Measurements from ENCODE around the gene TMEM61. TPM values are rescaled to one million over a fixed set of nuclear protein-coding genes. Genes with fewer than 3 reads are reported as not detected.
"Not testable (repeated sequence)": the region's sequence is repeated elsewhere in the genome, so short reads cannot be mapped to it uniquely, and the experiment has no call there.

TMEM61 gene
- total RNA-seq, 4 donors from 2014 or later = 3.1 to 4.6 (median 4.4) TPM

- no peak overlapping the region for H3K4me3 ChIP-seq (ENCODE audit: low read depth, poor library complexity, severe bottlenecking)
- 98 to 100% methylated on average over 3 of the region's 3 CpGs for WGBS, 2 donors
- DNase-seq (ENCODE audit: low spot score in 2 of 2) = no peak
- intact Hi-C loops (cut with DNase I; ENCODE audit: low total_unique reads) = no loop called here
- no peak for TF ChIP-seq POLR2A (IDR thresholded peaks at IDR 0.05)
- TF ChIP-seq, protein P1, sequence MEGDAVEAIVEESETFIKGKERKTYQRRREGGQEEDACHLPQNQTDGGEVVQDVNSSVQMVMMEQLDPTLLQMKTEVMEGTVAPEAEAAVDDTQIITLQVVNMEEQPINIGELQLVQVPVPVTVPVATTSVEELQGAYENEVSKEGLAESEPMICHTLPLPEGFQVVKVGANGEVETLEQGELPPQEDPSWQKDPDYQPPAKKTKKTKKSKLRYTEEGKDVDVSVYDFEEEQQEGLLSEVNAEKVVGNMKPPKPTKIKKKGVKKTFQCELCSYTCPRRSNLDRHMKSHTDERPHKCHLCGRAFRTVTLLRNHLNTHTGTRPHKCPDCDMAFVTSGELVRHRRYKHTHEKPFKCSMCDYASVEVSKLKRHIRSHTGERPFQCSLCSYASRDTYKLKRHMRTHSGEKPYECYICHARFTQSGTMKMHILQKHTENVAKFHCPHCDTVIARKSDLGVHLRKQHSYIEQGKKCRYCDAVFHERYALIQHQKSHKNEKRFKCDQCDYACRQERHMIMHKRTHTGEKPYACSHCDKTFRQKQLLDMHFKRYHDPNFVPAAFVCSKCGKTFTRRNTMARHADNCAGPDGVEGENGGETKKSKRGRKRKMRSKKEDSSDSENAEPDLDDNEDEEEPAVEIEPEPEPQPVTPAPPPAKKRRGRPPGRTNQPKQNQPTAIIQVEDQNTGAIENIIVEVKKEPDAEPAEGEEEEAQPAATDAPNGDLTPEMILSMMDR (IDR thresholded peaks at IDR 0.05) = no peak
Measured at GRCh38 chr1:54953846-54954245, 26.6 kb upstream of the TMEM61 start.

DNA sequence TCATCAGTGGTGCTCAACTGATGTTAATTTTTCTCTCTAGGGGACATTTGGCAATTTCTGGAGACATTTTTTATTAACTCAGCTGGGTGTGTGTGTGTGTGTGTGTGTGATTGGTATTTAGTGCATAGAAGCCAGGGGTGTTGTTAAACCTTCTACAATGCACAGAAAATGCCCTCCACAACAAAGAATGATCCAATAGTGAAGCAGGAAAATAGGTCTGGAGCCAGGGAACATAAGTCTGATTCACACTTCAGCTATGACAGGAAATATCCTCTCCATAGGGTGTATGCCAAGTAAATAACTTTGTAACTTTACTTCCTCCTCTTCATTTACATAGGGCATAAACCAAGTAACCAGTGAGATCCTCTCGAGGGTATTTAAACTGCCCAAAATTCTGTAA lies 25.1 kb upstream of the TMEM61 start:
- intact Hi-C loops (cut with DNase I; ENCODE audit: low total_unique reads) = no loop called here
- WGBS, 2 donors = 52 to 53% methylated on average over 1 of the region's 1 CpG
- no peak overlapping the region for H3K4me3 ChIP-seq (ENCODE audit: low read depth, poor library complexity, severe bottlenecking)
- TF ChIP-seq POLR2A (IDR thresholded peaks at IDR 0.05) = no peak
- TF ChIP-seq, protein P1 (IDR thresholded peaks at IDR 0.05) = no peak
- DNase-seq (ENCODE audit: low spot score in 2 of 2) = no peak

- H3K4me3 ChIP-seq (ENCODE audit: low read depth, poor library complexity, severe bottlenecking) = no peak overlapping the region
- TF ChIP-seq, protein P1 (IDR thresholded peaks at IDR 0.05) = no peak
- TF ChIP-seq POLR2A (IDR thresholded peaks at IDR 0.05) = no peak
- DNase-seq (ENCODE audit: low spot score in 2 of 2) = no peak
- intact Hi-C loops (cut with DNase I; ENCODE audit: low total_unique reads) = no loop called here
- 84 to 92% methylated on average over 4 of the region's 4 CpGs for WGBS, 2 donors
Measured at GRCh38 chr1:54956726-54957125, 23.7 kb upstream of the TMEM61 start.

GRCh38 chr1:54959241-54959640 lies 21.2 kb upstream of the TMEM61 start:
- intact Hi-C loops (cut with DNase I; ENCODE audit: low total_unique reads) = no loop called here
- no peak overlapping the region for H3K4me3 ChIP-seq (ENCODE audit: low read depth, poor library complexity, severe bottlenecking)
- 56 to 62% methylated on average over 3 of the region's 3 CpGs for WGBS, 2 donors
- no peak for DNase-seq (ENCODE audit: low spot score in 2 of 2)
- TF ChIP-seq POLR2A (IDR thresholded peaks at IDR 0.05) = no peak
- TF ChIP-seq, protein P1 (IDR thresholded peaks at IDR 0.05) = no peak

GRCh38 chr1:54962612-54963395 lies 17.6 kb upstream of the TMEM61 start:
- intact Hi-C loops (cut with DNase I; ENCODE audit: low total_unique reads) = no loop called here
- 69 to 75% methylated on average over 4 of the region's 4 CpGs for WGBS, 2 donors
- TF ChIP-seq, protein P1 (IDR thresholded peaks at IDR 0.05) = no peak
- no peak for TF ChIP-seq POLR2A (IDR thresholded peaks at IDR 0.05)

DNA sequence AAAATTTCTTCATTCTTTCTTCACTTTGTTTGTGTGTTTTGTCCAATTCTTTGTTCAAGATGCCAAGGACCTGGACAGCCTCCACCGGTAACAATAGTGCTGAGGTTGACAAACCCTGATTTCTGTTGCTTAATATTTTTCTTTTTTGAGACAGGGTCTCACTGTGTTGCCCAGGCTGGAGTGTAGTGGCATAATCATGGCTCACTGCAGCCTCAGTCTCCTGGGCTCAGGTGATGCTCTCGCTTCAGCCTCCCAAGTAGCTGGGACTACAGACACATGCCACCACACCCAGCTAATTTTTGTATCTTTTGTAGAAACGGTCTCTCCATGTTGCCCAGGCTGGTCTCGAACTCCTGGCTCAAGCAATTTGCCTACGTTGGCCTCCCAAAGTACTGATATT lies 16.6 kb upstream of the TMEM61 start:
- intact Hi-C loops (cut with DNase I; ENCODE audit: low total_unique reads); H3K4me3 ChIP-seq (ENCODE audit: low read depth, poor library complexity, severe bottlenecking): not testable (repeated sequence)
- 92 to 96% methylated on average over 5 of the region's 5 CpGs for WGBS, 2 donors
- peak in 1 of 2 donors; percentile 56 for DNase-seq (ENCODE audit: low spot score in 2 of 2)

More at GRCh38 chr1:54962612-54963395, 17.6 kb upstream of the TMEM61 start:
- no peak for DNase-seq (ENCODE audit: low spot score in 2 of 2)
- no peak overlapping the region for H3K4me3 ChIP-seq (ENCODE audit: low read depth, poor library complexity, severe bottlenecking)

All from lower leg skin (tissue), 4 donors.